ENCODE data around the gene ZDHHC7. TPM values are rescaled to one million over a fixed set of nuclear protein-coding genes. Genes with fewer than 3 reads are reported as not detected.
A peak's percentile ranks its signal among the peaks of the same experiment; 100 is the strongest.

Gene ZDHHC7
- total RNA-seq, 1 donor from 2014 or later = 35.1 TPM

- no peak for ATAC-seq (ENCODE audit: poor library complexity)
- intact Hi-C loops (cut with DNase I) = no loop called here
- DNase-seq = peak; percentile 9
These were observed 73.9 kb downstream of the ZDHHC7 start for GRCh38 chr16:84937196-84938005.

DNA sequence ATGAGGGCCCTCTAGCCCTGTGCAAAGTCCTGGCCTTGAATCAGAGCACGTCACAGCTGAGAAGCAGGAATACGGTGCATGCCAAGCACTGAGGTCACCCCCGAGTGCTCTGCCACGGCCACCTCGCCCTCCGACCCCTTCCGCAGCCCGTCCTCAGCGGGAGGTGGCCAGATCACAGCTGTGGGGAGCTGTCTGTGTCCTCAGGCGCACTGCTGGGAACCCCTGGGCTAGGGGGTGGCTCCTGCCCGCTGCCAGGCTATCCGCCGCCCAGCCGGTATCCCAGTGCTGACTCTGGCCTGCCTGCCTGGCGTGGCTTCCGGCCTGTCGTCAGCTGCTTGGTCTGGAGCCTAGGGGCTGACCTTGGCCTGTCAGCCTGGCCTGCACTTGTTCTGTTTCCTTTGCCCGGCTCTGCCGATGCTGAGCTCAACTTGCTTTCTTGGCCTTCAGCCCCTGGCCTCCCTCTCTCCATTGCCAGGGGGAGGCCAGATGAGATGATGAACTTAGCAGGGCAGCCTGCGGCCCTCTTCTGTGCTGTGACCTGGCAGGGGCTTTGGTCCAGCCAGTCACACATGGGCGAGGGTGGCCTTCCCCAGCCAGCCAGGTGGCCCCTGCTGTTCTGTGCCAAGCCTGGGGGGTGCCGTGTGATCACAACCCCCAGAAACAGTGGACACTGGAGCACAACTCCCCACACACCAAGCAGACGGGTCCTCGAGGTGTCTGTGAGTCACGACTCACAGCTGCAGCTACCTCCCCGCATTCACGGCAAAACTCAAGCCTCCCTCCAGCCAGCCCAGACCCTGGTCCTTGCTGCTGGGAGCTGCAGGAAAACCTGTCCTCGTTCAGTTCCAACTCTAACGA, 77.3 kb downstream of the ZDHHC7 start:
- DNase-seq (peak; percentile 92), ATAC-seq (ENCODE audit: poor library complexity) (peak; percentile 94)
- intact Hi-C loops (cut with DNase I) = no loop called here

DNA sequence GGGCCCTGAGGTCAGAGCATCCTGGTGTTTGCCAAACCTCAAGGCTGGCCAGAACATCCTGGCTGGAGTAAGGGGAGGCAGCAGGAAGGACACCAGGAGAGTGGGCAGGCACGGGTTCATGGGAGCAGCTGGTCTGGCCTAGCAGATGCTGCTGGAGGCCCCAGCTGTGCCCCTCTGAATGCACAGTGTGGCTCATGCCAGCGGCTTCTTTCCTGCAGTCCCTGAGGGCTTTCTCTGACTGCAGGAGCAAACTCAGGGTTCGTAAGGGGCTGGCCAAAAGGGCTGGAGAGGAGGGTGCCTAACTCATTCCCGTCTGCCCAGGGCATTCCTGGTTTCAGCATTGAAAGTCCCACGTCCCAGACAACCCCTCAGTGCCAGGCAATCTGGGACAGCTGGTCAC, 78.7 kb downstream of the ZDHHC7 start:
- DNase-seq (no peak), ATAC-seq (ENCODE audit: poor library complexity) (no peak)
- intact Hi-C loops (cut with DNase I) = no loop called here

GRCh38 chr16:84931506-84931905, 79.8 kb downstream of the ZDHHC7 start:
- ATAC-seq (ENCODE audit: poor library complexity) (no peak), DNase-seq (no peak)
- intact Hi-C loops (cut with DNase I) = no loop called here

DNA sequence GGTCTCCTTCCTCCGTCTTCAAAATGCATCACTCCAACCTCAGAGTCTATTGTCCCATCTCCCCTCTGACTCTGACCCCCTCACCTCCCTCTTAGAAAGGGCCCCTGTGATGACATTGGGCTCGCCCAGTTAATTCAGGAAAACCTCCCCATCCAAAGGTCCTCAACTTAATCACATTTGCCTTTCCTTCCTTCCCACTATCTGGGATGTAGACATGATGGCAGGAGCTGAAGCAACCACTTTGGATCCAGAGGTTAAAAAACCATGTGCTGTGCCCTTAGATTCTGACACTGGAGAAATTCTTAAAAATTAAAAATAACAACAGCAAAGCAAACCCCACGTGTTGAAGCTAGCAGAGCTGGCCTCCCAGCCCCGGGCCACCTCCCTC, 80.2 kb downstream of the ZDHHC7 start:
- no peak for DNase-seq
- ATAC-seq (ENCODE audit: poor library complexity) = no peak
- intact Hi-C loops (cut with DNase I) = no loop called here

DNA sequence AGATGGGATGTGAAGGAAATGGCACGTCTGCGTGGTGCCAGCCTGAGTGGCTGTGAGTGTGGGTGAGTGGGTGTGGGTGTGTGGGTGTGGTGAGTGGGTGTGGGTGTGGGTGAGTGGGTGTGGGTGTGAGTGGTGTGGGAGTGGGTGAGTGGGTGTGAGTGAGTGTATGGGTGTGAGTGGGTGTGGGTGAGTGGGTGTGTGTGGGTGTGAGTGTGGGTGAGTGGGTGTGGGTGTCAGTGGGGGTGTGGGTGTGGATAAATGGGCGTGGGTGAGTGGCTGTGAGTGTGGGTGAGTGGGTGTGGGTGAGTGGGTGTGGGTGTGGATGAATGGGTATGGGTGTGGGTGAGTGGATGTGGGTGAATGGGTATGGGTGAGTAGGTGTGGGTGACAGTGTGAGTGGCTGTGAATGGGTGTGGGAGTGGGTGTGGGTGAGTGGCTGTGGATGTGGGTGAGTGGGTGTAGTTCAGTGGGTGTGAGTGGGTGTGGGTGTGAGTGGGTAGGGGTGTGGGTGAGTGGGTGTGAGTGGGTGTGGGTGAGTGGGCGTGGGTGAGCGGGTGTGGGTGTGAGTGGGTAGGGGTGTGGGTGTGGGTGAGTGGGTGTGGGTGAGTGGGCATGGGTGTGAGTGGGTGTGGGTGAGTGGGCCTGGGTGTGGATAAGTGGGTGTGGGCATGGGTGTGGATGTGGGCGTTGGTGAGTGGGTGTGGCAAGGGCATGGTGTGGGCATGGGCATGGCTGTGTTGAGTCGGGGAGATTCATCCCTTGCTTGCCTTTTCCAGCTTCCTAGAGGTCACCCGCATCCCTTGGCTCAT, 80.8 kb downstream of the ZDHHC7 start:
- intact Hi-C loops (cut with DNase I) = no loop called here
- DNase-seq = no peak
- no peak for ATAC-seq (ENCODE audit: poor library complexity)

GRCh38 chr16:84929421-84930297, 81.7 kb downstream of the ZDHHC7 start:
- DNase-seq = peak; percentile 79
- ATAC-seq (ENCODE audit: poor library complexity) = peak; percentile 1
- intact Hi-C loops (cut with DNase I) = loop anchor here (5.0 kb wide), 1 partner anchor 43 kb away; no protein-coding TSS in a partner anchor

DNA sequence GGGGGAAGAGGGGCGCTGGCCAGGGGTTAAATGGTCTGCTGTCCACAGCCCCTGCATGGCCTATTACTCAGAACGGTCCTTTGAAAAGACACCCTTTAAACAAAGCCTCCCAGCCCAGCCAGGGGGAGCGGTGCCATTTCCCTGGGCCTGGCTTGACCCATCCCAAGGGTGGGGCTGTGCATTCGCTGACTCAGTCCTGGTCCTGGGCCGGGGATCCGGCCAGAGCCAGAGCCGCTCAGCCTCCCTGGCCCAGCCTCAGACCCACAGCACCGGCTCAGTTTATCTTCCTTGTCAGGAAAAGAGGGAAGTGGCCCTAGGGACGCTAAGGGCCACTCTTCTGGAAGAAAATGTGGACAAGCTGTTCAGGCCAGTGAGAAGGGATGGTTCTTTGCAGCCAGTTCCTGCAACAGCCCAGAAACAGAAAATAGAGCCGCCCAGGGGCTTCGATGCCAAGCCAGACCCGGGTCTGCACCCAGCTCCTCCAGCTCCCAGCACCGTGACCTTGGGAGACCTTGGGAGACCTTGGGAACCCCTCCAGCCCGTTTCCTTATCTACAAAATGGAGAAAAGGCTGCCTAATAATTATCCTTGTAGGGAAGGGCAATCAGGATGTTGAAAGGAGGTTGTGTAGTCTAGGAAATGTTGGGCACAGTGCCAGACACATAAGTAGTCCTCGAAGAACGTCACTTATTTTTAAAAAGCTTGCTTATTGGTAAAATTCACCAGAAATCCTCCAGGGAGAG, 82.5 kb downstream of the ZDHHC7 start:
- intact Hi-C loops (cut with DNase I) = loop anchor here (5.0 kb wide), 1 partner anchor 43 kb away; no protein-coding TSS in a partner anchor
- peak; percentile 65 for ATAC-seq (ENCODE audit: poor library complexity)
- peak; percentile 92 for DNase-seq

GRCh38 chr16:84927621-84928591, 83.4 kb downstream of the ZDHHC7 start:
- intact Hi-C loops (cut with DNase I) = loop anchor here (5.0 kb wide), 1 partner anchor 44 kb away; no protein-coding TSS in a partner anchor
- ATAC-seq (ENCODE audit: poor library complexity) = peak; percentile 40

GRCh38 chr16:84926462-84926861, 84.9 kb downstream of the ZDHHC7 start:
- DNase-seq (no peak), ATAC-seq (ENCODE audit: poor library complexity) (no peak)
- intact Hi-C loops (cut with DNase I) = loop anchor here (5.0 kb wide), 1 partner anchor 46 kb away; no protein-coding TSS in a partner anchor

More at GRCh38 chr16:84927621-84928591, 83.4 kb downstream of the ZDHHC7 start:
- DNase-seq = peak; percentile 90

DNA sequence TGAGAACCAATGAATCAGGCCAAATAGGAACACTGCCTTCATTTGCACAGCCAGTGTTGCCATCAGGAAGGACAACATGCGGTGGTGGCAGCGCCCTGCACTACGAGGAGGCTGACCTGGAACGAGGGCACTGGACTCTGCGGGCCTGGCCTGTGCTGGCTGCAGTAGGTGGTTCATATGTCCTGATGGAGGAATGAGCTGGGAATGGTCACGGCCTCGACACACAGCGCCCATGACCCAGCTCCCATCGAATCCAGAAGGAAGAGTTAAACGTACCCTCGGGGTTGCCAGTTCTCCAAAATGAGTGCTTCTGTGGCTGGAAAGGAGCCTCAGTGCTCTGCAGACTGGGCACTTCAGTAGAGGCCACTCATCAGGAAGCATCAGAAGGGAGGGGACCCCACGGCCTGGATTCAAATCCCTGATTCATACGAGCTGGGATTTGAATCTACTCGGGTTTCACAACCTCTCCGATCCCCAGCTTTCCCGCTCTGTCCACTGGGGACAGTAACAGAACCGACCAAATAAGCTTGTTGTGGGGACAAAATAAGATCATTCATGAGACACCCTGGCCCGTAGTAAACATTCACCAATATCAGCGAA, 85.5 kb downstream of the ZDHHC7 start:
- intact Hi-C loops (cut with DNase I) = loop anchor here (5.0 kb wide), 1 partner anchor 46 kb away; no protein-coding TSS in a partner anchor
- DNase-seq (no peak), ATAC-seq (ENCODE audit: poor library complexity) (no peak)

DNA sequence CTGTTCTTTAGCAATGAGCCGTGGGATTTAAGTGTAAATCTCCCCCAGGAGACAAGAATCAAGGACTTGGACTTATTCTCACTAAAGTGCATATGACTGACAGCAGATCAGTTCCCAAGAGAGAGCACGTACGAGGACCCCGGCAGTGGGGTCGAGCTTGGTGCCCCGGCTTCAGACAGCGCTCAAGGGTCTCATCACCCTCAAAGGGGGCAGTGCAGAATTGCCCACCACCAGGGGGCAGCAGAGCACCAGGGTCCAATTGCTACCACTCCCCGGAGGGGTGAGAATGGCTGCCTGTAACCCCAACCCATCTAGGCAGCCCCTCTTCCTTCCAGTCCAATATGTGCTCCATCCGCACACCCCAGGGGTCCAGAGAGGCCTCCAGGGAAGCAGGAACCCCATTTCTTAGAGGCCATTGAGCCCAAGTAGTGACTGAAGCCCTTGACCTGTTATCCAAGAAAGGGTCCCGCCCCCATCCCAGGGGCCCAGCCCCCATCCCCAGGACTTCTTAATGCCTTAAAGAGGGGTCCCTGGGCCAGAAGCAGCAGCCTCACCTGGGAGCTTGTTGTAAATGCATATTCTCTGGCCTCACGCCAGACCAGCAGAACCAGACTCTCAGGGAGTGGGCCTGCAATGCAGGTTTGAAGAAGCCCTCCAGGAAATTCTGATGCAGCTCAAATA, 86.1 kb downstream of the ZDHHC7 start:
- DNase-seq (peak; percentile 76), ATAC-seq (ENCODE audit: poor library complexity) (no peak)
- intact Hi-C loops (cut with DNase I) = loop anchor here (5.0 kb wide), 1 partner anchor 47 kb away; no protein-coding TSS in a partner anchor

GRCh38 chr16:84924331-84925091, 86.8 kb downstream of the ZDHHC7 start:
- peak; percentile 42 for ATAC-seq (ENCODE audit: poor library complexity)
- intact Hi-C loops (cut with DNase I) = loop anchor here (5.0 kb wide), 1 partner anchor 48 kb away; no protein-coding TSS in a partner anchor
- peak; percentile 82 for DNase-seq

Data from Right ventricle myocardium superior (tissue), 1 donor.